KMS-11 (cell line): Measurements from ENCODE around the gene STK33.

Experiments used
- H2AFZ ChIP-seq: fragments of 200-600 bp; sonication (generic); 2 replicates; pipeline ENCODE4 v1.6.1; 2016; ENCODE audit warnings: antibody characterized with exemption, mixed run types, low read depth
- H3K27ac ChIP-seq: fragments of 200-600 bp; sonication (generic); 2 replicates; pipeline ENCODE4 v1.6.1; 2016; ENCODE audit warnings: mild to moderate bottlenecking, mixed run types
- H3K27me3 ChIP-seq: fragments of 200-600 bp; sonication (generic); 2 replicates; pipeline ENCODE4 v1.6.1; 2017; ENCODE audit warnings: mild to moderate bottlenecking, low read depth, mixed run types, moderate library complexity; ENCODE audit not compliant: insufficient read depth
- H3K36me3 ChIP-seq: fragments of 200-600 bp; sonication (generic); 2 replicates; pipeline ENCODE4 v1.6.1; 2017; ENCODE audit warnings: mild to moderate bottlenecking, mixed run types; ENCODE audit not compliant: insufficient read depth
- H3K4me1 ChIP-seq: fragments of 200-600 bp; sonication (generic); 2 replicates; pipeline ENCODE4 v1.6.1; 2016; ENCODE audit warnings: mild to moderate bottlenecking, low read depth, mixed run types; ENCODE audit not compliant: poor library complexity, severe bottlenecking
- H3K4me2 ChIP-seq: fragments of 200-600 bp; sonication (generic); 2 replicates; pipeline ENCODE4 v1.7.0; 2016; ENCODE audit warnings: mild to moderate bottlenecking, mixed run types
- H3K4me3 ChIP-seq: fragments of 200-600 bp; sonication (generic); IDR thresholded peaks from 2 replicates; pipeline ENCODE4 v1.6.1; 2017; ENCODE audit warnings: low read depth, low read length, mixed read lengths; ENCODE audit not compliant: insufficient read depth
- H3K79me2 ChIP-seq: fragments of 200-600 bp; sonication (generic); 2 replicates; pipeline ENCODE4 v1.6.1; 2016; ENCODE audit warnings: low read depth, mixed run types; ENCODE audit not compliant: insufficient read depth
- H3K9ac ChIP-seq: fragments of 200-600 bp; sonication (generic); 2 replicates; pipeline ENCODE4 v1.6.1; 2016; ENCODE audit warnings: mild to moderate bottlenecking, mixed run types
- H4K20me1 ChIP-seq: fragments of 200-600 bp; sonication (generic); 2 replicates; pipeline ENCODE4 v1.6.1; 2016; ENCODE audit warnings: mild to moderate bottlenecking, mixed run types; ENCODE audit not compliant: insufficient read depth
- CTCF ChIP-seq: fragments of 200-600 bp; sonication (generic); conservative IDR thresholded peaks from 2 replicates; pipeline ENCODE4 v1.6.1; 2017; ENCODE audit warnings: low read depth, mild to moderate bottlenecking, antibody characterized with exemption, low read length, moderate library complexity, mixed read lengths

STK33 gene

GRCh38 chr11:8442301-8442700 lies 151.7 kb downstream of the STK33 start:
- Histone ChIP-seq H2AFZ (no peak overlapping the region), H3K36me3 (no peaks in the 10 kb centered on the region), H4K20me1 (no peaks in the 10 kb centered on the region), H3K79me2 (no peaks in the 10 kb centered on the region), H3K4me3 (no peak overlapping the region), H3K9ac (no peak overlapping the region), H3K4me1 (no peaks in the 10 kb centered on the region), H3K27ac (no peak overlapping the region), H3K27me3 (no peaks in the 10 kb centered on the region), H3K4me2 (no peak overlapping the region)
- no peak for TF ChIP-seq CTCF

GRCh38 chr11:8440649-8441048 lies 153.4 kb downstream of the STK33 start:
- H3K4me1 ChIP-seq, result no peaks in the 10 kb centered on the region
- no peak for TF ChIP-seq CTCF
- H4K20me1 ChIP-seq, result no peaks in the 10 kb centered on the region
- no peaks in the 10 kb centered on the region for H3K36me3 ChIP-seq
- no peak overlapping the region for H3K27ac ChIP-seq
- no peaks in the 10 kb centered on the region for H3K79me2 ChIP-seq
- no peak overlapping the region for H3K4me3 ChIP-seq
- H2AFZ ChIP-seq, result no peak overlapping the region
- no peak overlapping the region for H3K9ac ChIP-seq
- H3K4me2 ChIP-seq, result no peak overlapping the region
- no peaks in the 10 kb centered on the region for H3K27me3 ChIP-seq

GRCh38 chr11:8429483-8429882 lies 164.5 kb downstream of the STK33 start:
- Histone ChIP-seq H3K79me2 (no peaks in the 10 kb centered on the region), H3K36me3 (no peaks in the 10 kb centered on the region), H4K20me1 (no peaks in the 10 kb centered on the region), H3K4me1 (no peaks in the 10 kb centered on the region), H3K4me2 (no peak overlapping the region), H3K27ac (no peak overlapping the region), H3K27me3 (no peaks in the 10 kb centered on the region), H3K9ac (no peak overlapping the region), H2AFZ (no peak overlapping the region), H3K4me3 (no peak overlapping the region)
- TF ChIP-seq CTCF, result no peak

- no peak overlapping the region for H3K9ac ChIP-seq
- H2AFZ ChIP-seq, result no peak overlapping the region
- no peak for TF ChIP-seq CTCF
- H4K20me1 ChIP-seq, result no peaks in the 10 kb centered on the region
- no peaks in the 10 kb centered on the region for H3K4me1 ChIP-seq
- H3K27me3 ChIP-seq, result no peaks in the 10 kb centered on the region
- H3K36me3 ChIP-seq, result no peaks in the 10 kb centered on the region
- H3K4me3 ChIP-seq, result no peak overlapping the region
- H3K4me2 ChIP-seq, result no peak overlapping the region
- no peak overlapping the region for H3K27ac ChIP-seq
- H3K79me2 ChIP-seq, result no peaks in the 10 kb centered on the region
Observed at GRCh38 chr11:8426076-8426475, 168.0 kb downstream of the STK33 start.

GRCh38 chr11:8415195-8415594 lies 178.8 kb downstream of the STK33 start:
- H4K20me1 ChIP-seq, result no peaks in the 10 kb centered on the region
- H2AFZ ChIP-seq, result no peak overlapping the region
- H3K4me1 ChIP-seq, result no peaks in the 10 kb centered on the region
- H3K79me2 ChIP-seq, result no peaks in the 10 kb centered on the region
- H3K36me3 ChIP-seq, result no peaks in the 10 kb centered on the region
- H3K4me3 ChIP-seq, result no peak overlapping the region
- H3K27me3 ChIP-seq, result no peaks in the 10 kb centered on the region
- no peak overlapping the region for H3K4me2 ChIP-seq
- no peak overlapping the region for H3K9ac ChIP-seq
- TF ChIP-seq CTCF, result no peak
- H3K27ac ChIP-seq, result no peak overlapping the region
